ENCODE data around the gene GMDS. TPM values are rescaled to one million over a fixed set of nuclear protein-coding genes. Genes with fewer than 3 reads are reported as not detected.
"Not testable (repeated sequence)": the region's sequence is repeated elsewhere in the genome, so short reads cannot be mapped to it uniquely, and the experiment has no call there.

GMDS gene
- total RNA-seq, 1 experiment from 2014 or later = 10.0 TPM

GRCh38 chr6:1868561-1869261, 376.7 kb downstream of the GMDS start:
- DNase-seq (ENCODE audit: low read depth) = no peak

GRCh38 chr6:1867197-1867596, 378.2 kb downstream of the GMDS start:
- no peak for DNase-seq (ENCODE audit: low read depth)

- no peak for DNase-seq (ENCODE audit: low read depth)
These were observed 379.8 kb downstream of the GMDS start for GRCh38 chr6:1865585-1865984.

- DNase-seq (ENCODE audit: low read depth) = no peak
These were observed 380.9 kb downstream of the GMDS start for GRCh38 chr6:1864496-1864895.

- DNase-seq (ENCODE audit: low read depth) = no peak
These were observed 383.0 kb downstream of the GMDS start for GRCh38 chr6:1862411-1862810.

- no peak for DNase-seq (ENCODE audit: low read depth)
These were observed 384.6 kb downstream of the GMDS start for GRCh38 chr6:1860756-1861348.

GRCh38 chr6:1858859-1859258, 386.5 kb downstream of the GMDS start:
- DNase-seq (ENCODE audit: low read depth) = no peak

- no peak for DNase-seq (ENCODE audit: low read depth)
These were observed 387.2 kb downstream of the GMDS start for GRCh38 chr6:1858196-1858595.

GRCh38 chr6:1856381-1856780, 389.0 kb downstream of the GMDS start:
- DNase-seq (ENCODE audit: low read depth) = no peak

GRCh38 chr6:1855890-1856289, 389.5 kb downstream of the GMDS start:
- DNase-seq (ENCODE audit: low read depth) = no peak

- no peak for DNase-seq (ENCODE audit: low read depth)
These were observed 391.1 kb downstream of the GMDS start for GRCh38 chr6:1854296-1854695.

- DNase-seq (ENCODE audit: low read depth) = peak; percentile 10
These were observed 391.6 kb downstream of the GMDS start for GRCh38 chr6:1853761-1854160.

GRCh38 chr6:1851681-1852456, 393.5 kb downstream of the GMDS start:
- DNase-seq (ENCODE audit: low read depth) = no peak

GRCh38 chr6:1850840-1851157, 394.6 kb downstream of the GMDS start:
- no peak for DNase-seq (ENCODE audit: low read depth)

- DNase-seq (ENCODE audit: low read depth) = no peak
These were observed 395.1 kb downstream of the GMDS start for GRCh38 chr6:1850121-1850839.

- DNase-seq (ENCODE audit: low read depth) = no peak
These were observed 395.7 kb downstream of the GMDS start for GRCh38 chr6:1849691-1850090.

GRCh38 chr6:1848752-1849151, 396.7 kb downstream of the GMDS start:
- DNase-seq (ENCODE audit: low read depth) = no peak

GRCh38 chr6:1846611-1847010, 398.8 kb downstream of the GMDS start:
- DNase-seq (ENCODE audit: low read depth) = no peak

- DNase-seq (ENCODE audit: low read depth) = not testable (repeated sequence)
These were observed 399.9 kb downstream of the GMDS start for GRCh38 chr6:1845543-1845942.

GRCh38 chr6:1842334-1842733, 403.1 kb downstream of the GMDS start:
- DNase-seq (ENCODE audit: low read depth) = no peak

- DNase-seq (ENCODE audit: low read depth) = no peak
These were observed 404.3 kb downstream of the GMDS start for GRCh38 chr6:1841136-1841535.

- DNase-seq (ENCODE audit: low read depth) = no peak
These were observed 404.8 kb downstream of the GMDS start for GRCh38 chr6:1840491-1841121.

All from HT1080 (cell line).